ACHN (cell line): Measurements from ENCODE around the gene CCDC172.
"Not testable (repeated sequence)": the region's sequence is repeated elsewhere in the genome, so short reads cannot be mapped to it uniquely, and the experiment has no call there.

Experiments used
- DNase-seq: peaks from one replicate; pipeline ENCODE4 v3.0.0-alpha.2; 2015
- in situ Hi-C: cut with HindIII; loops from 2 replicates; pipeline ENCODE4 v1.10.0; 2017; ENCODE audit warnings: low sequenced_read_pairs, low pct_ligation_motif_present, low pct_unique_long_range_greater_than_20kb

CCDC172 gene

GRCh38 chr10:116324951-116325635, 845 bp downstream of the CCDC172 start:
- in situ Hi-C loops, result no loop called here

GRCh38 chr10:116325987-116326386, 1.7 kb downstream of the CCDC172 start:
- DNase-seq, result no peak
- in situ Hi-C loops, result no loop called here

More at GRCh38 chr10:116324951-116325635, 845 bp downstream of the CCDC172 start:
- no peak for DNase-seq

DNA sequence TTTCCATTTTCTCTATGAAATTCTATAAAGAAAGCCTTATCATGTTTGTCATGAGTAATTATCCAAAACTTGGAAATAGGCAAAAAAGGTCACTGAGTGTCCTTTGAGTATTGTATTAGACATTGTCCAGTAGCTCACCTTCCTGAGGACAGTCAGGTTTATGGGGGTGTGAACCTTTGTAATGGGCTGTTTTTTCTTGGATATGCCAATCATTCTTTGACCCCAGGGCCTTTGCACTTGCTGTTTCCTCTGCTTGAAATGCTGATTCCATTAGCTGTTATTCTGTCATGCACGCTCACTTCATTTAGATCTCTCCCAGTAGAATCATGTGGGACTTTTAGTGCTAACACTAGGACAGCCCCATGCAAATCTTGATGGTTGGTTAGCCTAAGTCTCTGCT, 4.9 kb downstream of the CCDC172 start:
- in situ Hi-C loops, result no loop called here
- DNase-seq, result no peak

DNA sequence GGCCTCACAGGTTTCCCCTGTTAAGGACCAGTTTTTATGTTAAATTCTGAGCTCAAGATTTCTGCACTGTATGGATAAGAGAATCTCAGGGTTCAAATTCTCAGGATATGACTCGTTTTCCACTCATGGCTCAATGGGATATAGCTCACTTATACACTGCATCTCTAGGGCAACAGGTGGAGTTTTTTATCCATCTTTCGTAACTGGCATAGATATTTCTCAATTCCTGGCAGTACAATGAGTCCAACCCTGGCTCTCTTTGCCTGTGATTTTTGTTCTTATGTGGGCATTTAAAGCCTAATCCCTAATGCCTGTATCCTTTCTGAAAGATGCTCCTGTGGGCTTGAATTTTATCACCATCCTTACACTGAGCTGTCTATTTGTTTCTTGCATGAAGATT, 7.6 kb downstream of the CCDC172 start:
- DNase-seq, result peak; percentile 18

GRCh38 chr10:116336866-116337265, 12.6 kb downstream of the CCDC172 start:
- in situ Hi-C loops, result no loop called here
- no peak for DNase-seq

More for the DNA sequence above, 7.6 kb downstream of the CCDC172 start:
- in situ Hi-C loops, result no loop called here

DNA sequence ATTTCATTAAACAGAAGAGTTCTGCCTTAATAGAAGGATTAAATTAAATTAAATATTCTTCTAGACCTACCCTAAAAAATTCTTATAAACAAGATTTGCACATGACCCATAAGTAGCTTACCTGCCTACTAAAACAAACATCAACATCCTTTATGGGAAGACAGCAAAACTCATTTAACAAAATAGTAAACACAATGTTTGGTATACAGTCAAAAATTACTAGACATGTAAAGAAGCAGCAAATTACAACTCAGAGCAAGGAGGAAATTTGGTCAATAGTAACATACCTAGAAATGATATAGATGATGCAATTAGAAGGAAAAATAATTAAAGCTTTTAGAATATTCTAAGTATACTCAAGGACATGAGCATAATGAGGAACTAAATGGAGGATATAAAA, 27.9 kb downstream of the CCDC172 start:
- in situ Hi-C loops, result no loop called here
- no peak for DNase-seq

- in situ Hi-C loops, result no loop called here
Observed at GRCh38 chr10:116353817-116354216, 29.6 kb downstream of the CCDC172 start.

GRCh38 chr10:116355341-116355740, 31.1 kb downstream of the CCDC172 start:
- in situ Hi-C loops, result no loop called here
- no peak for DNase-seq

More at GRCh38 chr10:116353817-116354216, 29.6 kb downstream of the CCDC172 start:
- DNase-seq, result no peak

DNA sequence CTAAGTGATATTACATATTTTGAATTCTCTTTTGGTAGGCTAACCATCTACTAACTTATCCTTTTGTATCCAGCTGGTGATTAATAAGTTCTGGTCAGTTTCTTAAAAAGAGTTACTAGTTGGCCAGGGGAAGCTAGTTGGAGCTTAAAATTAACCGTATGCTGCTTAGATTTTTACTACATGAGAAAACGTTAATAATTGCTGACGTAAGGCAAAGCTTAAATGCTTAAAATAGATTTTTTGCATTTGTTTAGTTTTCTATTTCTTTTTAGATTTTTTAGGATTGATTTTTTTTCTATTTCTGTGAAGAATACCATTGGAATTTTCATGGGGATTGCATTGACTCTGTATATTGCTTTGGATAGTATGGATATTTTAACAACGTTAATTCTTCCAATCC, 32.6 kb downstream of the CCDC172 start:
- DNase-seq, result no peak
- in situ Hi-C loops, result no loop called here

DNA sequence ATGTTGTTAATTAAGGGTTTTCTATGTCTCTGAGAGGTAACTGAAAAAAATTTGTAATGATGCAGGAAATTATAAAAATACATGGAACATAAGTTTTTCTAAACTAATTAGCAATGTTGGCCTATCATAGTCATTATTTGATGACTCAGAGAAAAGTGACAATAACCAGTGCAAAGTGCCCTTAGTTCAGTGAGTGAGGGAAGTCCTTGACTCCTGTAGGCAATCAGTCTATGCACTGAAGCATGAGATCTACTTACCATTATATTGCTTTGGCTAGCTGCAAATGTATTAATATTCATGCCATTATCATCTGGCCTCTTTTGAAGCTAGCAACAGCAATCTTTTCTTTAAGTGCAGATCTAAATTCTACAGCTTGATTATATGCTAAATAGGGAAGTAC, 40.6 kb downstream of the CCDC172 start:
- in situ Hi-C loops, result no loop called here
- no peak for DNase-seq

- in situ Hi-C loops, result no loop called here
- peak; percentile 47 for DNase-seq
Observed at GRCh38 chr10:116371737-116372136, 47.5 kb downstream of the CCDC172 start.

GRCh38 chr10:116382290-116382689, 58.0 kb downstream of the CCDC172 start:
- DNase-seq, result no peak
- in situ Hi-C loops, result no loop called here

DNA sequence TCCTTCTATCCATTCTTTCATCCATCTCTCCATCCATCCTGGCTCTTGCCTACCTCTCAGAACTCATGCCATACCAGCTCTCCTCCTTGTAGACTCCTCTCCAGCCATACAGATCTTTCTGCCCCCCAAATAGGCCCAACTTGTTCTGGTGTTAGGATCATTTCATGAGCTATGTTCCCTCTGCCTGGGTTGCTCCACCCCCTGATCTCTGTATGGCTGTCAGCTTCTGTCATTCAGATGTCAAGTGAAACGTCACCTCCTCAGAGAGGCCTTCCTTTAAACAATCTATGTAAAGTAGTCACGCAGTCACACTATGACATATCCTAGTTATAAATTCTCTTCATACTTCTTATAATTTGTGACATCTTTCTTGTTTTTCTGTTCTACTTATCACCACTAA, 61.1 kb downstream of the CCDC172 start:
- DNase-seq, result no peak
- in situ Hi-C loops, result no loop called here

GRCh38 chr10:116385994-116386809, 62.0 kb downstream of the CCDC172 start:
- peak; percentile 71 for DNase-seq
- in situ Hi-C loops, result no loop called here

DNA sequence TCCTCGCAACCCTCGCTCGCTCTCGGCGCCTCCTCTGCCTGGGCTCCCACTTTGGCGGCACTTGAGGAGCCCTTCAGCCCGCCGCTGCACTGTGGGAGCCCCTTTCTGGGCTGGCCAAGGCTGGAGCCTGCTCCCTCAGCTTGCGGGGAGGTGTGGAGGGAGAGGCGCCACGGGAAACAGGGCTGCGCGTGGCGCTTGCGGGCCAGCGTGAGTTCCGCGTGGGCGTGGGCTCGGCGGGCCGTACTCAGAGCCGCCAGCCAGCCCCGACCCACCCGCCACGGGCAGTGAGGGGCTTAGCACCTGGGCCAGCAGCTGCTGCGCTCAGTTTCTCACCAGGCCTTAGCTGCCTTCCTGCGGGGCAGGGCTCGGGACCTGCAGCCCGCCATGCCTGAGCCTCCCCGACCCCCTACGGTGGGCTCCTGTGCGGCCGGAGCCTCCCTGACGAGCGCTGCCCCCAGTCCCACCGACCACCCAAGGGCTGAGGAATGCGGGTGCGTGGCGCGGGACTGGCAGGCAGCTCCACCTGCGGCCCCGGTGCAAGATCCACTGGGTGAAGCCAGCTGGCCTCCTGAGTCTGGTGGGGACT, 69.1 kb downstream of the CCDC172 start:
- DNase-seq, in situ Hi-C loops: not testable (repeated sequence)

DNA sequence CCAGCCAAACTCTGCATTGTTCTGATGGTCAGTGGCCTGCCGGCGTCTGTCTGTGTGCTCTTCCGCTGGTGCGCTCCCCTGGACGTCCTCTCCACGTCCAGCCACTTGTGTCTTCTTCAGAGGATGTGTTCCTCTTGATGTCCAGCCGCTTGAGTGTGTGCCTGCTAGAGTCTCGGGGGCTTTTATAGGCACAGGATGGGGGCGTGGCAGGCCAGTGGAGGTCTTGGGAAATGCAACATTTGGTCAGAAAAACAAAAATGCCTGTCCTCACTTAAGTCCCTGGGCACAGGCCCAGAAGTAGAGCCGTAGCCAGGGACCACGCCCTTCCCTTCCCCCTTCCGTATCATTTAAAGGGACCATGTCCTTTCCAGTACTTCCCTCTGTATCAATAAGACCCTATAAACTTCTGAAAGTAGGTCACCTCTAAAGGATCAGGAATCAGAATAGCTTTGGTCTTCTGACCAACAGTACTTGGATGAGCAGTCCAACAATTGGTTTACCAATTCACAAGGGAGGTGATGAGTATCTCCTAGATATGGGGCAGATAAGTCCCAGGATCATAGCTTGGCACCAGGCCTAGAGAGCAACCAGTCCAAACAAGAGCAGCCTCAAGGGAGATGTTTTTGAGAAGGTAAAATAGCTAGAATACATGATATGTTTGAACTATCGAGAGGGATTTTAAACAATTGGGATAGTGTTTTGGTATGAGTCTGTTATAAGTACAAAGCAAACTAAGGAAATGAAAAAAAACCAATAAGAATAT, 71.2 kb downstream of the CCDC172 start:
- in situ Hi-C loops, result no loop called here
- DNase-seq, result no peak

DNA sequence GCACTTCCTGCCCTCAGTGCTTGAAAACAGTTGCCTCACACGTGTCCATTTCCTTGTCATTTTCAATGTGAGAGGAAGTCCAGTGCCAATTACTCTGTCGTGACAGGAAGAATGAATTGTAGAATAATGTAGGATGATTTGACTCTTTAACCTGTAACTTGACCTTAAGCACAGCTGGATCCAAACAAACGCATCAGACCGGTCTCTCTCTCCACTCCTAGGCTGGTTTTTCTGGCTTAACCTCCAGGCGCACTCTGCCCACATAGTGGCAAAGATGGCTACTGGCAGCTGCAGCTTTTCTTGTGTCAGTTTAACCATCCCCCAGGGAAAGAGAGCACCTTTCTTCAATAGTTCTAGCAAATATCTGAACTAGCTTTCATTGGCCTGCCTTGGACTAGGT, 74.0 kb downstream of the CCDC172 start:
- DNase-seq, result no peak
- in situ Hi-C loops, result no loop called here

- no peak for DNase-seq
- in situ Hi-C loops, result no loop called here
Observed at GRCh38 chr10:116402858-116403257, 78.6 kb downstream of the CCDC172 start.

GRCh38 chr10:116403740-116404250, 79.5 kb downstream of the CCDC172 start:
- DNase-seq, result no peak
- in situ Hi-C loops, result no loop called here
